HG03025 (cell line): ENCODE measurements around the gene FOXD3.
"Not testable (repeated sequence)": the region's sequence is repeated elsewhere in the genome, so short reads cannot be mapped to it uniquely, and the experiment has no call there.

ENCODE experiments used
- ATAC-seq: cut with Tn5 transposase; IDR thresholded peaks from one replicate; pipeline ENCODE4 v1.9.1; 2021; ENCODE audit warnings: mild to moderate bottlenecking, moderate library complexity; ENCODE audit not compliant: unreplicated experiment, low FRiP score

Gene FOXD3

DNA sequence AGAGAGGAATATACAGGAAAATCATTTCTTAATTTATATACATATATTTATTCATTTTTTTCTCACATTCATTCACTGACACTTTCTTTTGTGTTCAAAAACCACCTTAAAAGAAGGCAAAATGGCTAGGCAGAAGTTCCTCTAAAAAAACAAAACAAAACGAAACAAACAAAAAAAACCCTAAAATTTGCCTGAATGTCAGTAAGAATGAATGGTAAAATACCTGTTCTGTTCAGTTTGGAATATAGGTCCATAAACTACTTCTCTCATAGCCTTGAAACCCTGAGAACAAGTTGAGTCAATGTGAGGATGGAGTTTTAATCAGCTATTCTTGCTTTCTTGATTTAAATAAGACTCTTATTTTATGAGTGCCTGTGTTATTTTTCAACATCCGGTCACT lies 30.4 kb downstream of the FOXD3 start:
- no peak for ATAC-seq

DNA sequence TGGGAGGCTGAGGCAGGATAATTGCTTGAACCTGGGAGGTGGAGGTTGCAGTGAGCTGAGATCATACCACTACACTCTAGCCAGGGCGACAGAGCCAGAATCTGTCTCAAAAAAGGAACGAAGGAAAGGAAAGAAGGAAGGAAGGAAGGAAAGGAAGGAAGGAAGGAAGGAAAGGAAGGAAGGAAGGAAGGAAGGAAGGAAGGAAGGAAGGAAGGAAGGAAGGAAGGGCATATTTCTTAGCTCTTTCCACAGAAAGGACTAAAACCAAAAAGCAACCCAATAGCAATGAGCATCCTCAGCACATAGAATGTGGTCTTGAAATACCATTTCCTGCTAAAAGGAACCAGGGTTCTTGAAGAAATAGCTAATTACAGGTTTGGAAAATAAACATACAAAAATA lies 33.9 kb downstream of the FOXD3 start:
- ATAC-seq: not testable (repeated sequence)

- no peak for ATAC-seq
Observed at GRCh38 chr1:63359561-63359960, 37.2 kb downstream of the FOXD3 start.

GRCh38 chr1:63362073-63362472 lies 39.7 kb downstream of the FOXD3 start:
- ATAC-seq: no peak

DNA sequence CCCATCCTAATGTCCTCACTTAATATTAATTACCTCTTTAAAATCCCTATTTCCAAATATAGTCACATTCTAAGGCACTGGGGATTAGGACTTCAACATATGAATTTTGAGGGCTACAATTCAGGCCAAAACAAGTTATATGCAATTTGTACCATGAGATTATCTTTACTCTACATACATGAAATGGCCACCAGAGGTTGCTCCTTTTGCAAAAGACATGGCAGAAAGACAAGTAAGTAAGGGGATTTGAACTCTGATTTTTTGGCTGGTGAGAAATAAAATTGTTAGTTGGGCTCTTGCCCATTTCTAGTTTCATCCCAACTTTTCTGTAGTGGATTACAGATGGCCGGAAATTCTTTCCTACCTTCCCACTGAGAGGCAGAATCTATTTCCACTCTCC lies 40.2 kb downstream of the FOXD3 start:
- no peak for ATAC-seq

DNA sequence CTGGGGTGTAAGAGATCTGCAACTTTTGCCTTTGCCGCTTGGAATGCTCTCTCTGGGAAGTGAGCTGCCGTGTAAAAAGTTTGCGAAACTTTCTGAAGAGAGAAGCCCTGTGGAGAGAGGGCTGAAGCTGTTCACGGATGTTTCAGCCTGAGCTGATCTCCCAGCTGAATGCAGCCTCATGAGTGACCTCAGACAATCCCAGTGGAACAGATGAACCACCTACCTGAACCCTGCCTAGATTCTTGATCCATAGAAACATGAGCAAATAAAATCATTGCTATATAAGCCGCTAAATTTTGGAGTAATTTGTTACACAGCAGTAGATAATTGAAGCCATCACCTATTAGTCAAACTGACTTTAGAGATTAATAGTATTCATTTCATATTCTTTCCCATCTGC lies 40.6 kb downstream of the FOXD3 start:
- no peak for ATAC-seq

- ATAC-seq: no peak
Observed at GRCh38 chr1:63366908-63367214, 44.5 kb downstream of the FOXD3 start.

DNA sequence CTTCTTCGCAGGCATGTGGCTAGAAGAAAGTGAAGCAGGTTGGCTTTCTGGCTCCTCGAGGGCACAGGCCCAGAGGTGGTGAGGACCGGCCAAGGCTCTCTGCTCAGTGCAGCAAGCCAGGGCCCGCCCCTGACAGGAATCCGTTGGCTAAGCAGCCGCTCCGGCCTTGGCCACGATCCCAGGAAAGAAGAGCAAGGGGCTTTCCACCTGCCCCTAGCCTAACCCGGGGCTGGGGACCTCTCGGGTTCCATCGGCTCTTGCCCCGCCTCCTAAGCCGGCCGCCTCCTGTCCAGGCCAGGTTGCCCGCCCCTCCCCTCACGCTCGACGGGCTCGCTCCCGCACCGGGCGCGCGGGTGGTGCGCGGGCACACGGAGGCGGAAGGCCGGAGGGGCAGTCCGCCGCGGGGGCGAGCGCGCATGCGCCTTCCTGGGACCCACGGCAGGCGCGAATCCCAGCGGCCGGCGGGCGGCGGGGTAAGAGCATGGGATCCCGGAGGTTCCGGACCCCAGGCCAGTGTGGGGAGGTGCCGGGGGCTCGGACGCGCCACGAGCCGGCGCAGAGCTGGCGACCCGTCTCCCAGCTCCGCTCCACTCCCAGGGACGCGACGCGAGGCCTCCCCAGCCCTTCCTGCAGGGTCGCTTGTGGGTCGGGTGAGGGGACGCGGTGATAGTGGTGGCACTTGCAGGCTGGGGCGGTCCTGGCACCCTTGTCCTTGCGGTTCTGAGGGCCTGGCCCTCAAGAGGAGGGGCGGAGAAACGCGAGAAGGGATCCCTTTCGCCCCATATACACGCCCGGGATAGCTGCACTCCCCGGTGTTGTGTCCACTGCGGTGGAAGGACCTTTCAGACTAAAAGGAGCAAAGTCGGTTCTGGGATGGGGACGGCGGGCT lies 45.1 kb downstream of the FOXD3 start, which contains the start of gene ALG6:
TSS of gene ALG6 (plus strand) at position 413 of the 889 bp plus-strand sequence. CDS start 3,351 bp downstream, outside the sequence.
- peak; percentile 90 for ATAC-seq

DNA sequence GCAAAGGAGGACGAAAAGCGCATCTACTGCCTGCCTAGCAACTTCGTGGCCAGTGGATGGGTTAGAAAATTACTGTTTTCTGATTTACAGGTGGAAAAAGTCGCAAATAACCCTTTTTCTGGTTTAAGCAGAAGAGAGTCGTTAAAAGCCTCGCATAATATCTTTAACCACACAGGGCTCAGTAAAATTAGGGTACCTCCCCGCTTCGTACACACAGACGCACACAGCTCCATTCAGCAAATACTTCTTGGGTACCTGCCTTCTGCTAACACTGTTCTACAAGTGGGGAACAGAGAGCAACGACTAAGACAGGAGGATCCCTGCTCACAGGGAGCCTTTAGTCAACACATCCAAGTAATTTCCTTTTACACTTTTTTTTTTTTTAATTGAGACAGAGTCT lies 45.8 kb downstream of the FOXD3 start:
- peak; percentile 4 for ATAC-seq
